Neural progenitor cell (in vitro differentiated cells): ENCODE results near the gene IQSEC1. TPM values are rescaled to one million over a fixed set of nuclear protein-coding genes. Genes with fewer than 3 reads are reported as not detected.
"Not testable (repeated sequence)": the region's sequence is repeated elsewhere in the genome, so short reads cannot be mapped to it uniquely, and the experiment has no call there.

Source experiments
- DNase-seq: peaks from one replicate; pipeline ENCODE4 v3.0.0-alpha.2; 2016; ENCODE audit warnings: low spot score
- H2AFZ ChIP-seq: fragments of 200-600 bp; sonication (generic); replicated peaks from 2 replicates; pipeline ENCODE4 v1.6.1; 2016; ENCODE audit warnings: antibody characterized with exemption
- H3F3A ChIP-seq: fragments of 200-600 bp; sonication (generic); 2 replicates; pipeline ENCODE4 v1.6.1; 2016; ENCODE audit warnings: antibody characterized with exemption, low read depth
- H3K27ac ChIP-seq: fragments of 200-600 bp; sonication (generic); 2 replicates; pipeline ENCODE4 v1.5.1; 2016; ENCODE audit warnings: mild to moderate bottlenecking
- H3K27me3 ChIP-seq: fragments of 200-600 bp; sonication (generic); 2 replicates; pipeline ENCODE4 v1.6.1; 2016; ENCODE audit warnings: mild to moderate bottlenecking, moderate library complexity
- H3K36me3 ChIP-seq: fragments of 200-600 bp; sonication (generic); 2 replicates; pipeline ENCODE4 v1.5.1; 2016
- H3K4me1 ChIP-seq: fragments of 200-600 bp; sonication (generic); 2 replicates; pipeline ENCODE4 v1.6.1; 2016; ENCODE audit warnings: mixed run types
- H3K4me2 ChIP-seq: fragments of 200-600 bp; sonication (generic); 2 replicates; pipeline ENCODE4 v1.6.1; 2016
- H3K4me3 ChIP-seq: fragments of 200-600 bp; sonication (generic); 2 replicates; pipeline ENCODE4 v1.5.1; 2016
- H3K79me2 ChIP-seq: fragments of 200-600 bp; sonication (generic); 2 replicates; pipeline ENCODE4 v1.6.1; 2016; ENCODE audit warnings: low read depth
- H3K9ac ChIP-seq: fragments of 200-600 bp; sonication (generic); 2 replicates; pipeline ENCODE4 v1.6.1; 2016
- H3K9me3 ChIP-seq: fragments of 200-600 bp; sonication (generic); 2 replicates; pipeline ENCODE4 v1.5.1; 2016; ENCODE audit warnings: low read depth
- H4K20me1 ChIP-seq: fragments of 200-600 bp; sonication (generic); 2 replicates; pipeline ENCODE4 v1.6.1; 2016; ENCODE audit warnings: low read depth
- H3K27ac Mint-ChIP-seq: 3 replicates; pipeline ENCODE4 v1.8.0; 2021; ENCODE audit warnings: mixed read lengths
- H3K27me3 Mint-ChIP-seq: 2 replicates; pipeline ENCODE4 v1.8.0; 2022; ENCODE audit warnings: low read depth, mild to moderate bottlenecking, inconsistent platforms, moderate library complexity, mixed read lengths; ENCODE audit not compliant: insufficient read depth
- H3K36me3 Mint-ChIP-seq: 3 replicates; pipeline ENCODE4 v1.8.0; 2021; ENCODE audit warnings: mixed read lengths
- H3K4me1 Mint-ChIP-seq: 3 replicates; pipeline ENCODE4 v1.8.0; 2021; ENCODE audit warnings: mixed read lengths
- H3K4me3 Mint-ChIP-seq: 3 replicates; pipeline ENCODE4 v1.8.0; 2021; ENCODE audit warnings: mild to moderate bottlenecking, moderate library complexity, mixed read lengths
- H3K9me3 Mint-ChIP-seq: 3 replicates; pipeline ENCODE4 v1.8.0; 2020; ENCODE audit warnings: mixed read lengths
- CTCF ChIP-seq: fragments of 200-600 bp; sonication (generic); IDR thresholded peaks from 2 replicates; pipeline ENCODE4 v1.5.1; 2017; ENCODE audit warnings: antibody characterized with exemption, mild to moderate bottlenecking
- EZH2 ChIP-seq: fragments of 200-600 bp; sonication (generic); IDR thresholded peaks from 2 replicates; pipeline ENCODE4 v1.6.1; 2017; ENCODE audit warnings: antibody characterized with exemption, mild to moderate bottlenecking, moderate library complexity
- EZH2phosphoT487 ChIP-seq: fragments of 200-600 bp; sonication (generic); IDR thresholded peaks from 2 replicates; pipeline ENCODE4 v1.6.1; 2017; ENCODE audit warnings: antibody characterized with exemption
- small RNA-seq: library from RNA; depleted of rRNA; stranded (forward); fragments of <200 nt; gene quantifications from one replicate; pipeline ENCODE3, GENCODE V24; 2015
- total RNA-seq: library from RNA; depleted of rRNA; stranded (reverse); fragments of >200 nt; gene quantifications from 2 replicates; pipeline ENCODE4 v1.2.3, GENCODE V29; 2015; ENCODE audit warnings: low replicate concordance

The IQSEC1 gene
- total RNA-seq, 1 donor from 2014 or later, result 8.9 TPM

- Histone ChIP-seq H3K4me3 (no peak overlapping the region), H3K4me2 (no peak overlapping the region), H3K4me1 (no peaks in the 10 kb centered on the region), H3K27ac (no peak overlapping the region), H3K9ac (no peak overlapping the region), H3K36me3 (no peaks in the 10 kb centered on the region), H2AFZ (no peak overlapping the region), H4K20me1 (no peaks in the 10 kb centered on the region), H3K79me2 (no peaks in the 10 kb centered on the region), H3F3A (no peaks in the 10 kb centered on the region), H3K9me3 (no peaks in the 10 kb centered on the region), H3K27me3 (no peaks in the 10 kb centered on the region)
- TF ChIP-seq CTCF, result no peak
- no peak for TF ChIP-seq EZH2
- no peak for TF ChIP-seq EZH2phosphoT487
- Mint-ChIP-seq H3K4me1 (no peaks in the 10 kb centered on the region), H3K4me3 (no peak overlapping the region), H3K27me3 (peaks cover 7% of the 10 kb centered on the region), H3K9me3 (no peaks in the 10 kb centered on the region), H3K36me3 (no peaks in the 10 kb centered on the region), H3K27ac (no peak overlapping the region)
- DNase-seq, result no peak
These were observed 218.7 kb downstream of the IQSEC1 start for GRCh38 chr3:12854565-12854964.

- H3K27ac Mint-ChIP-seq, H3F3A ChIP-seq: not testable (repeated sequence)
These were observed 219.4 kb downstream of the IQSEC1 start for GRCh38 chr3:12853847-12854246.

GRCh38 chr3:12852201-12852600, 221.0 kb downstream of the IQSEC1 start:
- Histone ChIP-seq H3K27me3 (no peaks in the 10 kb centered on the region), H3K4me1 (no peaks in the 10 kb centered on the region), H3K4me3 (no peak overlapping the region), H3F3A (no peaks in the 10 kb centered on the region), H3K79me2 (no peaks in the 10 kb centered on the region), H2AFZ (no peak overlapping the region), H4K20me1 (no peaks in the 10 kb centered on the region), H3K9me3 (no peaks in the 10 kb centered on the region), H3K36me3 (no peaks in the 10 kb centered on the region), H3K27ac (no peak overlapping the region), H3K4me2 (no peak overlapping the region), H3K9ac (no peak overlapping the region)
- no peak for DNase-seq
- Mint-ChIP-seq H3K36me3 (no peaks in the 10 kb centered on the region), H3K4me3 (no peak overlapping the region), H3K27me3 (peaks cover 7% of the 10 kb centered on the region), H3K4me1 (no peaks in the 10 kb centered on the region), H3K9me3 (no peaks in the 10 kb centered on the region), H3K27ac (no peak overlapping the region)
- no peak for TF ChIP-seq EZH2
- TF ChIP-seq EZH2phosphoT487, result no peak
- TF ChIP-seq CTCF, result no peak

More at GRCh38 chr3:12853847-12854246, 219.4 kb downstream of the IQSEC1 start:
- H3K36me3 Mint-ChIP-seq, H3K27me3 ChIP-seq, H4K20me1 ChIP-seq, H3K79me2 ChIP-seq, H3K4me1 ChIP-seq, DNase-seq, H3K27ac ChIP-seq, H3K9ac ChIP-seq, H3K4me3 ChIP-seq, H3K9me3 ChIP-seq, H3K4me3 Mint-ChIP-seq, H3K27me3 Mint-ChIP-seq, H3K9me3 Mint-ChIP-seq, H2AFZ ChIP-seq, H3K4me1 Mint-ChIP-seq, H3K36me3 ChIP-seq, H3K4me2 ChIP-seq: not testable (repeated sequence)

Small RNA genes lying within 50 kb of the gene (small RNA-seq; reads per million reads assigned to genes)
- not detected for gene AC034198.1
- gene AC069271.1, result not detected

Other genes with a start within 250 kb of the IQSEC1 start
- gene RPL32, start 231.9 kb downstream of the IQSEC1 start, total RNA-seq, result 1,028 and 2,309 TPM in 2 replicates